Adipose tissue (tissue), 3 donors: ENCODE measurements around the gene ZNF865. TPM values are rescaled to one million over a fixed set of nuclear protein-coding genes. Genes with fewer than 3 reads are reported as not detected.

Experiments
- H3K27ac ChIP-seq: one replicate; pipeline ENCODE4 v1.5.1; 2013; ENCODE audit warnings: low read depth, low read length
- WGBS, 3 donors: extraction: QIAGEN DNeasy Blood & Tissue Kit; methylation state at CpG; one replicate each; pipeline ENCODE4 v1.1.7; 2013; 5-methylcytosine and 5-hydroxymethylcytosine counted together
- polyA plus RNA-seq, 3 donors: library from polyadenylated mRNA; stranded (reverse); fragments of 200-250 nt; gene quantifications; one replicate each; pipeline ENCODE4 v1.2.3, GENCODE V29; 2013
- donor health status: healthy with polysubstance abuse.
- donor health status: Bipolar disorder and iron deficiency.
- donor health status: healthy.

ZNF865 gene
- polyA plus RNA-seq, 3 donors = 3.8 to 6.8 (median 4.7) TPM

GRCh38 chr19:55650126-55650557 is 44.7 kb downstream of the ZNF865 start:
- no peak overlapping the region for H3K27ac ChIP-seq
- 89 to 94% (median 93%) methylated on average over 4 of the region's 4 CpGs for WGBS, 3 donors

GRCh38 chr19:55650602-55651230 is 45.3 kb downstream of the ZNF865 start:
- WGBS, 3 donors = 89 to 93% (median 92%) methylated on average over 17 of the region's 17 CpGs
- H3K27ac ChIP-seq = no peak overlapping the region

- WGBS, 3 donors = 84 to 87% (median 84%) methylated on average over 18 of the region's 18 CpGs
- H3K27ac ChIP-seq = no peak overlapping the region
Observed at GRCh38 chr19:55651236-55651635, 45.8 kb downstream of the ZNF865 start.

- WGBS, 3 donors = 80 to 85% (median 82%) methylated on average over 66 to 71 of the region's 71 CpGs
- no peak overlapping the region for H3K27ac ChIP-seq
Observed at GRCh38 chr19:55652311-55653128, 47.1 kb downstream of the ZNF865 start.

GRCh38 chr19:55653651-55654322 is 48.3 kb downstream of the ZNF865 start:
- WGBS, 3 donors = 0 to 1% (median 1%) methylated on average over 56 to 57 of the region's 57 CpGs

GRCh38 chr19:55654323-55654867 is 48.9 kb downstream of the ZNF865 start:
- 0 to 1% (median 0%) methylated on average over 52 of the region's 52 CpGs for WGBS, 3 donors
- H3K27ac ChIP-seq = peak overlapping the region; percentile 92

More at GRCh38 chr19:55653651-55654322, 48.3 kb downstream of the ZNF865 start:
- peak overlapping the region; percentile 84 for H3K27ac ChIP-seq

GRCh38 chr19:55654868-55655647 is 49.6 kb downstream of the ZNF865 start, which contains the start of gene U2AF2:
Gene U2AF2 (plus strand): TSS chr19:55655035. CDS start chr19:55655105, 70 bp downstream.
- 0 to 1% (median 0%) methylated on average over 68 to 95 of the region's 95 CpGs for WGBS, 3 donors
- peak within 1 kb of the TSS; percentile 92 for H3K27ac ChIP-seq

GRCh38 chr19:55655648-55656040 is 50.2 kb downstream of the ZNF865 start:
- WGBS, 3 donors = 0% methylated on average over 19 of the region's 19 CpGs
- no peak overlapping the region for H3K27ac ChIP-seq

GRCh38 chr19:55656552-55656951 is 51.1 kb downstream of the ZNF865 start:
- no peak overlapping the region for H3K27ac ChIP-seq
- 37 to 62% (median 58%) methylated on average over 7 of the region's 7 CpGs for WGBS, 3 donors

- H3K27ac ChIP-seq = no peak overlapping the region
- WGBS, 3 donors = 21 to 57% (median 46%) methylated on average over 18 of the region's 18 CpGs
Observed at GRCh38 chr19:55656988-55657747, 51.7 kb downstream of the ZNF865 start.

- H3K27ac ChIP-seq = no peak overlapping the region
- 88 to 92% (median 91%) methylated on average over 37 of the region's 37 CpGs for WGBS, 3 donors
Observed at GRCh38 chr19:55658846-55659459, 53.5 kb downstream of the ZNF865 start.

GRCh38 chr19:55659822-55660221 is 54.4 kb downstream of the ZNF865 start:
- WGBS, 3 donors = 58 to 71% (median 59%) methylated on average over 9 of the region's 9 CpGs

GRCh38 chr19:55660404-55660803 is 55.0 kb downstream of the ZNF865 start:
- WGBS, 3 donors = 81 to 89% (median 85%) methylated on average over 10 to 12 of the region's 12 CpGs
- H3K27ac ChIP-seq = no peak overlapping the region

More at GRCh38 chr19:55659822-55660221, 54.4 kb downstream of the ZNF865 start:
- no peak overlapping the region for H3K27ac ChIP-seq

GRCh38 chr19:55660991-55661390 is 55.5 kb downstream of the ZNF865 start:
- WGBS, 3 donors = 74 to 83% (median 80%) methylated on average over 12 to 16 of the region's 16 CpGs

GRCh38 chr19:55661826-55662225 is 56.4 kb downstream of the ZNF865 start:
- H3K27ac ChIP-seq = no peak overlapping the region
- WGBS, 3 donors = 62 to 71% (median 67%) methylated on average over 7 of the region's 7 CpGs

More at GRCh38 chr19:55660991-55661390, 55.5 kb downstream of the ZNF865 start:
- no peak overlapping the region for H3K27ac ChIP-seq

- H3K27ac ChIP-seq = no peak overlapping the region
- 89 to 90% (median 89%) methylated on average over 20 of the region's 20 CpGs for WGBS, 3 donors
Observed at GRCh38 chr19:55663846-55664536, 58.5 kb downstream of the ZNF865 start.
